Small intestine (tissue), 7 donors: ENCODE measurements around the gene CASP9. TPM values are rescaled to one million over a fixed set of nuclear protein-coding genes. Genes with fewer than 3 reads are reported as not detected.
"Not testable (repeated sequence)": the region's sequence is repeated elsewhere in the genome, so short reads cannot be mapped to it uniquely, and the experiment has no call there.

ENCODE experiments used
- DNase-seq, 2 donors: peaks; one replicate each; pipeline versions ENCODE4 v3.0.0 to v3.0.0-alpha.2; 2013
- FAIRE-seq: peaks from 2 replicates; lab custom pipeline; 2012; peaks lifted over from hg19 to GRCh38; lab: Jason Lieb, UNC
- H3K27ac ChIP-seq, 3 donors: one replicate each; pipeline ENCODE4 v1.5.1; 2013; ENCODE audit warnings: low read length in 2 of 3, mild to moderate bottlenecking in 2 of 3, control low read depth in 1 of 3, inconsistent platforms in 1 of 3, low read depth in 1 of 3, moderate library complexity in 1 of 3
- H3K27me3 ChIP-seq, 3 donors: one replicate each; pipeline ENCODE4 v1.6.1; 2013; ENCODE audit warnings: low read length in 3 of 3, inconsistent platforms in 1 of 3; ENCODE audit not compliant: control insufficient read depth in 3 of 3, insufficient read depth in 3 of 3
- H3K36me3 ChIP-seq, 3 donors: one replicate each; pipeline ENCODE4 v1.6.1; 2013; ENCODE audit warnings: low read length in 3 of 3, inconsistent platforms in 1 of 3, low read depth in 1 of 3, mild to moderate bottlenecking in 1 of 3, moderate library complexity in 1 of 3; ENCODE audit not compliant: control insufficient read depth in 3 of 3, insufficient read depth in 2 of 3
- H3K4me1 ChIP-seq, 3 donors: one replicate each; pipeline ENCODE4 v1.6.1; 2013; ENCODE audit warnings: low read length in 2 of 3, inconsistent platforms in 1 of 3, low read depth in 1 of 3, mild to moderate bottlenecking in 1 of 3, moderate library complexity in 1 of 3; ENCODE audit not compliant: control insufficient read depth in 3 of 3, insufficient read depth in 2 of 3
- H3K4me3 ChIP-seq, 3 donors: one replicate each; pipeline ENCODE4 v1.5.1; 2013; ENCODE audit warnings: low read length in 3 of 3, control low read depth in 1 of 3, inconsistent platforms in 1 of 3, low read depth in 1 of 3, mild to moderate bottlenecking in 1 of 3, moderate library complexity in 1 of 3
- H3K9me3 ChIP-seq, 2 donors: one replicate each; pipeline ENCODE4 v1.6.1; 2013; ENCODE audit warnings: low read depth in 1 of 2, low read length in 1 of 2; ENCODE audit not compliant: control insufficient read depth in 2 of 2, insufficient read depth in 1 of 2
- WGBS, 3 donors: extraction: QIAGEN DNeasy Blood & Tissue Kit; methylation state at CpG; one replicate each; pipeline ENCODE4 v1.1.7; 2013; 5-methylcytosine and 5-hydroxymethylcytosine counted together
- polyA plus RNA-seq, 4 donors: library from polyadenylated mRNA; stranded (reverse) in 3 of 4; unstranded in 1 of 4; fragments of 200-250 nt in 3 of 4; fragments of 120-200 nt in 1 of 4; gene quantifications; one replicate each; pipeline versions ENCODE4 v1.2.1 to v1.2.3, GENCODE V29; 2013
- donor health status: healthy with polysubstance abuse.
- donor health status: control.
- donor health status: control.
- donor health status: Bipolar disorder and iron deficiency.
- donor health status: healthy.

Gene CASP9
- polyA plus RNA-seq, 4 donors, result 13.8 to 23.7 (median 16.1) TPM

DNA sequence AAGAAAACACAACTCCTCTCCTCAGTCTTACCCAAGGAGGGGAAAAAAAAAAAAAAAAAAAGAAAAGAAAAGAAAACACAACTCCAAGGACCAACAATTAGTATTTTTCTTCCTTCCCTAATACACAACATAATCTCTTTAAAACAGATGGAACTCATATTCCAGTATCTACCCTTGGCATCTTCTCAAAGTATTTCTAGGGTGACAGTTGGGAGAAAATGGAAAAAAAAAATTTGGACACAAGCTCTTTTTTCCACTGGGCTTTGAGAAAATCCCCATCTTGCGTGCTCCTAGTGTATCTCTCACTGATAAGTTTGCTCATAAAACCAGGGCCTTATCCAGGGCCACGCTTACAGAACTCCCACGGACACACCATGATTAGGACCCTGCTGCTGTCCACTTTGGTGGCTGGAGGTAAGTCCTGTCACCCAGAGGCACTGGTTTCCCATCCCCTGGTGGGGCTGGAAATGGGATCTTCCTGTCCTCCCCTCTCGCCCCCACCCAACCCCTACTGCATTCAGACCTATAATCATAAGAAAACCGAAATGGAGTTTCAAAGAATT is 48.2 kb downstream of the CASP9 start, which contains the start of gene CELA2B:
Gene CELA2B, plus strand, starts transcription at position 353 of the 563 bp plus-strand sequence. Its CDS starts 22 bp downstream, at position 375.
- Histone ChIP-seq H3K36me3 (no peaks in the 10 kb centered on the region), H3K27ac (no peak within 1 kb of the TSS), H3K9me3 (no peaks in the 10 kb centered on the region), H3K4me3 (no peak within 1 kb of the TSS), H3K4me1 (no peaks in the 10 kb centered on the region), H3K27me3 (no peaks in the 10 kb centered on the region)
- 80 to 90% (median 80%) methylated on average over 5 of the region's 5 CpGs for WGBS, 3 donors
- no peak for FAIRE-seq
- DNase-seq, result no peak

DNA sequence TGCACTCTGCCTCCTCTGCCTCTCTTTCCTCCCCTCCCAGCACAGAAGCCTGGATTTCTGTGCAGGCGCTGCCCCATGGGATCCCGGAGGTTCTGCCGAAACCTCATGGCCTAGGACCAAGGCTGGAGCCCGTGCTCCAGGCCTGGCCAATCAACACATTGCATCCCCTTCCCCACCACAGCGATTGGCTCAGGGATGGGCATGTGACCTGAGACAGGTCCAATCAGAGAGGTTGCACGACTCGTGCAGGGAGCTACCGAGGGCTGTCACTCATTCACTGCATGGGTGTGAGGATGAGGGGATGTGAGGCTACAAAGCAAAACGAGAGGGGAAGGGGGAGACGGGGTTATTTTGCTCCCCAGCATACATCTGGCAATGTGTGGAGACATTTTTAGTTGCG is 51.4 kb downstream of the CASP9 start:
- no peaks in the 10 kb centered on the region for H3K4me1 ChIP-seq
- no peaks in the 10 kb centered on the region for H3K9me3 ChIP-seq
- H3K4me3 ChIP-seq, result no peak overlapping the region
- FAIRE-seq, result no peak
- no peak overlapping the region for H3K27ac ChIP-seq
- 76 to 89% (median 85%) methylated on average over 11 of the region's 11 CpGs for WGBS, 3 donors
- DNase-seq, result no peak
- H3K27me3 ChIP-seq, result no peaks in the 10 kb centered on the region
- H3K36me3 ChIP-seq, result no peaks in the 10 kb centered on the region

DNA sequence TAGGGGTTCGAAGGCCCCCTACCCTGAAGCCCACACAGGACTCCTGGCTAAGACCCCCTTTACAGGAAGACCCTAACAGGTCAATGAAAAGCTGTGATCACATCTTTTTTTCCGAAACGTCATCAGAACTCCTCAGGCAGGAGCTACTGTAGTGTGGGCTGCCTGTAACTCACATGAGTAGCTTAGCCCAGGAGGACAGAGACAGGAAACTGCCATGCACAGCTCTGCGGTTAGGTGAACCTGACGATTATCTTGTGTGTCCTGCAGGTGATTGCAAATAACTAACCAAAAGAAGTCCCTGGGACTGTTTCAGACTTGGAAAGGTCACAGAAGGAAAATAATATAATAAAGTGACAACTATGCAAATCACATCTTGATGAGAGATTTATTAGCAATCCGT is 52.3 kb downstream of the CASP9 start:
- FAIRE-seq, H3K27ac ChIP-seq, H3K4me1 ChIP-seq, H3K9me3 ChIP-seq, H3K27me3 ChIP-seq, H3K36me3 ChIP-seq, H3K4me3 ChIP-seq, DNase-seq: not testable (repeated sequence)
- 72 to 86% (median 80%) methylated on average over 6 of the region's 6 CpGs for WGBS, 3 donors

DNA sequence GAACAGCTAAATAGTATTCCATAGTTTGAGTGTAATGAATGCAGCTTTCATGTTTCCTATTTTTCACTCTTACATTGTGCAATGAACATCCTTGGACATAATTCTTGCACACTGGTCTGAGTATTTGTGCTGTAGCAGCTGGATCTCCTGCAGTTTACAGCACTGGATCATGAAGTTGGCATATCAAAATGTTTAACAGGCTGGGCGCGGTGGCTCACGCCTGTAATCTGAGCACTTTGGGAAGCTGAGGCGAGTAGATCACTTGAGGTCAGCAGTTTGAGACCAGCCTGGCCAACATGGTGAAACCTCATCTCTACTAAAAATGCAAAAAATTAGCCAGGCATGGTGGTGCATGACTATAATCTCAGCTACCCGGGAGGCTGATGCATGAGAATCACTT is 52.9 kb downstream of the CASP9 start:
- DNase-seq, result not testable (repeated sequence)

DNA sequence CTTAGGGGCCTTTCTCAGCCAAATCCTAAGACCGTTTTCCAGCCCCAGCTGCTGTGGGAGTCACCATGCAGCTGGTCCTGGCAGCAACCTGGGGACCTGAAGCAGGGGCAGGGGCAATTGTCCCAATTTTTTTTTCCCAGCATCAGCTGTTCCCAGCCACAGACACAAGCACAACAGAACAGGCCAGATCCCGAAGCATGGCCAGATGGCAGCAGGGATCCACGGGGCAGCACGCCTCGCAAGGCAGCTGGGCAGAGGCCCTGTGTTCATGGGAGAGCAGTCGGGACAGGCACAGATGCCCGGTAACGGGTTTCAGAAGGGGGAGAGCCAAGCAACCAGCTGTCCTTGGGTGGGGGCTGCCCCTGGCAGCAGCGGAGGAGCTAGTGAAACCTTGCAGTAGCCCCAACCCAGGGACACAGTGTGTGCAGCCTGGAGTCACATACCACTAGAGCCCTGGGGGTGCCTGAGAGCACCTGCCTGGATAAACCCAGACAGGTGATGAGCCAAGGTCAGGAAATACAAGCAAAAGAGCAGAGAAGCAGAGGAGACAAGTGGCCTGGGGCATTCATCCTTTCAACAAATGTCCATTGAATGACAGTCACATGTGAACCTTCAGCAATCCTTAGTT is 54.1 kb downstream of the CASP9 start:
- H3K27me3 ChIP-seq, H3K27ac ChIP-seq, H3K4me1 ChIP-seq, DNase-seq, H3K4me3 ChIP-seq, FAIRE-seq, H3K36me3 ChIP-seq, H3K9me3 ChIP-seq: not testable (repeated sequence)
- WGBS, 3 donors, result 78 to 90% (median 79%) methylated on average over 9 of the region's 9 CpGs

More for the DNA sequence above, 52.9 kb downstream of the CASP9 start:
- not testable (repeated sequence) for H3K9me3 ChIP-seq, FAIRE-seq, H3K4me3 ChIP-seq, H3K36me3 ChIP-seq, H3K4me1 ChIP-seq, H3K27ac ChIP-seq, H3K27me3 ChIP-seq
- 84 to 94% (median 88%) methylated on average over 5 of the region's 5 CpGs for WGBS, 3 donors

DNA sequence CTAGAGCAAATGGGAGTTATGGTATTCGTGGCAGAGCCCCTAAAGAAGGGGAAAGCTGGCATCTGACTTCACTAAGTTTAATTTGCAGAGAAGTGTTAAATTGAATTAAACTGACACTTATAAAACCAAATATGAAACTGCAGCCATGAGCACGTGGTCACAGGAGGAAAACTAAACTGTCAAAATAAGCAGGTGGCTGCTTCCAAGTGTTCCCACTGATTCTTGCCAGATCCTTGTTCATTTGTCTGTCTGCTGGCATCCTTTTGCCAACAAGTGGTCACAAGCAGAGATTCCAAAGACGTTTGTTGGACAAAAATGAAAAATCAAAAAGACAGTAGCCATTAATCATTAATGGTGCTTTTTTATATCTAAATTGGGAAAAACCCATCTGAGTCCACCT is 54.7 kb downstream of the CASP9 start:
- FAIRE-seq (no peak), DNase-seq (no peak)
- H3K27ac ChIP-seq, result no peak overlapping the region
- no peak overlapping the region for H3K4me3 ChIP-seq
- no peaks in the 10 kb centered on the region for H3K27me3 ChIP-seq
- peaks cover 0 to 4% (median 0%) of the 10 kb centered on the region in 3 donors for H3K4me1 ChIP-seq
- H3K9me3 ChIP-seq, result no peaks in the 10 kb centered on the region
- WGBS, 3 donors, result 39 to 57% (median 45%) methylated on average over 3 of the region's 3 CpGs
- no peaks in the 10 kb centered on the region for H3K36me3 ChIP-seq

DNA sequence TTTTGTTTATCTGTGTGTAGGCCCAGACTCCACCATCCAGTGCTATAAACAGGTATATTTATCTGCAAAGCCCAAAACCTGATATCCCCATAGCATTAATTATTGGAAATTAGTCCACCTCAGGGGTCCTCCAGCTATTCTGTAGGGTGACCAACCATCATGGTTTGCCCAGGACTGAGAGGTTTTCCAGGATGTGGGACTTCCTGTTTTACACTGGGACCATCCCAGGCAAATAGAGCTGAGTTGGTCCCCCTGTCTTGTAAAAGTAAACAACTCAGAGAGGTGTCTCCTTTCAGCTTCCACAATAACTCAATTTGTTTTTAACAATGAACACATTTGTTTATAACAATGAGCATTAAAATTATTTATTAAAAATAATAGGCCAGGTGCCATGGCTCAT is 55.9 kb downstream of the CASP9 start:
- H3K27ac ChIP-seq, result no peak overlapping the region
- peaks cover 0 to 9% (median 0%) of the 10 kb centered on the region in 3 donors for H3K4me1 ChIP-seq
- H3K9me3 ChIP-seq, result no peaks in the 10 kb centered on the region
- no peaks in the 10 kb centered on the region for H3K27me3 ChIP-seq
- no peak overlapping the region for H3K4me3 ChIP-seq
- DNase-seq (no peak), FAIRE-seq (no peak)
- no peaks in the 10 kb centered on the region for H3K36me3 ChIP-seq

DNA sequence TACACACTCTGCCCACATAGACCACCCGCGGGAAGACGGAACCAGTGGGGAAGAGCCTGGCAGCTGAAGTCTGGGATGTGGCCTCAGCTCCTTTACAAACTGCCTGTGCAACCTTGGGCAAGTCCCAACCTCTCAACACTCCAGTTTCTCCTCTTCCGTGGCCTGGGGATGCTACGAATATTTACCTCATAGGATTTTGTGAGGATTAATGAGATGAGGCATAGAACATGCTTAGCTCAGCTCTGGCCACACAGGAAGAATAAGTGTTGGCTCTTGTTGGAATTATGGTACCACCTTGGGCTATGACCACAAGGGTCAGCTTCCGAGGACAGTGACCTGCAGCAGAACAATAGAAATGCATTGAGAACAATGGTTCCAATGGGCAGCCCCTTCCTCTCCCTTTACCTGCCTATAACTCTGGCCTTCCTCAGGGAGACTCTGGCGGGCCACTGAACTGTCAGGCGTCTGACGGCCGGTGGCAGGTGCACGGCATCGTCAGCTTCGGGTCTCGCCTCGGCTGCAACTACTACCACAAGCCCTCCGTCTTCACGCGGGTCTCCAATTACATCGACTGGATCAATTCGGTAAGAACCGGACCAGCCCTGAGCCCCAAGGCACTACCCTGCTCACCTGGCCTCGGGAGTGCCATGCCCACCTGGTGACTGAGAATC is 56.9 kb downstream of the CASP9 start:
- not testable (repeated sequence) for DNase-seq, H3K4me1 ChIP-seq, H3K9me3 ChIP-seq, H3K27me3 ChIP-seq, FAIRE-seq, H3K36me3 ChIP-seq, H3K4me3 ChIP-seq, H3K27ac ChIP-seq
- 91 to 94% (median 91%) methylated on average over 22 of the region's 22 CpGs for WGBS, 3 donors
